ENCODE measurements around the gene PEPD.

Gene PEPD

DNA sequence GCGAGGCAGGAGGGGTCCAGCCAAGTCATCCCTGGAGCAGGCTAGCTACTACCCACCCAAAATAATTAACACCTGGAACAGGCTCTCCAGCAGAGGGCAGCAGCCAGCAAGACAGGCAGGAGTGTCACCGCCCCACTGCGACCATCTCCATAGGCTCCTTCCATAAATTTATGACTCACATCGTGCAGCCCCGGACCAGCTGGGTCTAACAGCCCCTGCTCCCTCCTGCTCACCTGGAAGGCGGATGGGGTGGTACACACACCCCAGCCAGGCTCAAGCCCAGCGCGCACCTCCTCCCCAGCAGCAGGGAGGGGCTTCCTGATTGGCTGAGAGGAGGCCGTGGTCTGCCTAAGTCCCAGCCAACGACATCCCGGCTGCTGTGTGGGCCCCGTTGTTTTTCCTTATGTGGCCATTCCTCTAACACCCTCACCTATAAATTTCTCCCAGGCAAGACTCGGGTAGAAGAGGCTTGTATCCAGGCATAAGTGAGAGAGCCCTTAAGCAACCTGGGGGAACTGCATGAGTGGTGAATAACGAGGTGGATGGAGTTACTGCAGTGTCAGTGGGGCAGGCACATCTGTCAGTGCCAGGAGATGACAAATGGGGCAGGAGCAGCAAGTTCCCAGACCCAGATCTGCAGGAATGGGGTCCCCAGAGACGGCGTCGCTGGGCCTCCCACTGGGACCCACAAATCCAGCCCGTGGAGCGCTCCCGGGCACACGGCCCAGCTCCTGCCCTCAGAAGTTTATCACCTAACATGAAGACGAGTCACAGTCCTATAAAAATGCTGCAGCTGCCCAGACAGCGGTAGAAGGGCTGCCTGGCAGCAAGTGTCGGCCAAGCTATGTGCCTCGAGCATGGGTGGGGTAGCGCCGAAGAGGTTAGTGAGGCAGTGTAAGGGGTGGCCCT lies 105.0 kb downstream of the PEPD start:
- DNase-seq: peak; percentile 67

- DNase-seq: no peak
These were observed 106.7 kb downstream of the PEPD start for GRCh38 chr19:33414667-33415605.

DNA sequence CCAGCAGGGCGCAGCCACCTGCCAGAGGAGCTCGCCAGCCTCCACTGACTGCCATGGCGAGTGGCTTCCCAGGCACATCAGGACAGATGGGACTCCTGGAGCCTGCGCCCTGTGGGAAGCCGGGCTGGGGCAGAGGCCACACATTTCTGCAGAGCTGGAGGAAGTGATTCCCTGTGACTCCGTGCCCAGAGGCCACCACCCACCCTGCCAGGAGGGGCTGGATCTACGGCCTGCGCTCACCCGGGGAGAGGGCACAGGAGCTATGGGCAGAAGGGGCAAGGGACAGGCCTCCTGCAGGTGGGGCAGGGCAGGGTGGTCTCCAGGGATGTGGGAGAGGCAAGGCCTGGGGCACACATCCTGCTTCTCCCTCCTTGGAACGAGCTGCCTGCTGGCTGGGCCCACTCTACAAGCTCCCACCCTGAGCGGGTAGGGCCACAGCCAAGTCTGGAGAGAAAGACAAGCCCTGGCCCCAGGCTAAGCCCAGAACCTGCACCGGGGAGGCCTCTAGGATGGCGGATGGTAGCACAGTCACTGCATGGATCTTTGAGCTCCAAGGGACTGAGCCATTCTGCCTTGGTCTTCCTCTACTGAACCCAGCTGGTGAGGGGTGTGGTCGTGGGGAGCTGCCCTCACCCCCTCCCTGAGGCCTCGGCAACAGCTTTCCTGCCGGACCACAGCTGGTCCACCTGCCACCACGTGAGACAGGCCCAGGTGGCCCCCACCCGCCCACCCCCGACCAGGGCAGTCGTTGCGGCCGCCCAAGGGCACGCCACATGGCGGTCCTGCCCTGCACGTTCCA lies 107.5 kb downstream of the PEPD start:
- DNase-seq: no peak

DNA sequence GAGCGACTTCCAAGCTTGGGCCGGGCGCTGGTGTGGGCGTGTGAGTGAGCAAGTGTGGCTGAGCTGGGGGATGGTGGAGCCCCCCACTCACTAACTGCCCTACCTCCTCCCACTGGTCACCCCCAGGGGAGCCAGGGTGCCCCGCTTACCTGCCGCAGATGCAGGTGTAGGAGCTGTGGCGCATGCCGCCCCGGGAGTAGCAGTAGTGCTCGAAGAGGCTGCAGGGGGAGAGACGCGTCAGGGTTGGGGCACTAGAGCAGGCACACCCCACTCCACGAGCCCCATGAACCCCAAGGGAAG lies 108.2 kb downstream of the PEPD start:
- DNase-seq: no peak

DNA sequence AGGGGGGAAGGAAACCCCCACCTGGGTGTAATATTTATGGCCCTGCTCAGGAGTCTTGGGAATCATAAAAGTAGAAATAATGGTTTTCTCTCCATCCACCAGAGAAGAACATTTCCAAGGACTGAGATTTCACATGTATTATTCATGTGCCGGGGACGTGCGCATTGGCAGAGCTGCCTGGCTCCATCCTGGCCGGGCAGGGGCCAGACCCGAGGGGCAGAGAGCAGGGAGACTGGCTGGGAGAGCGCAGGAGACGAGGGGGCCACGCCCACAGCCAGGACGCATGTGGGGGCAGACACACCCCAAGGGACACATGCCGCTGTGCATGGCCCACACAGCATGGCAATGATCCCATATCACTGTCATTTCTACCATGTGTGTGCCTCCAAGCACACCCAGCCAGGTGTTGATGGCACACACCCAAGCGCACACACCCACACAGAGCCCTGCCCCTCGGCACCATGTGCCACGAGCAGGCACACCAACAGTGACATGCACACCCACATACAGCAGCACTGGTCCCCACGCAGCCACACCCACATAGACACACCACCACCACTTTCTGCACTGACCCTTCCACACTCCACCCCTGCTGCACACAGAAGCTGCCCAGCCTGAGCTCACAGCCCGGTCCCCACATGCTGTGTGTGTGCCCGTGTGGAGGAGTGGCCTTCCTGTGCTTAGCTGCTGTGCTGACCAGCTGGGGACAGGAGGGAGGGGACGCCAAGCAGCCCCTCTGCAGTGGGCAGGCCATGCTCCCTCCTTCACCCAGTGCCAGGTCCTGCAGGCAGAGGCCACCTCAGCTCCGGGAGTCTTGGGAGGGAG lies 108.8 kb downstream of the PEPD start:
- no peak for DNase-seq

DNA sequence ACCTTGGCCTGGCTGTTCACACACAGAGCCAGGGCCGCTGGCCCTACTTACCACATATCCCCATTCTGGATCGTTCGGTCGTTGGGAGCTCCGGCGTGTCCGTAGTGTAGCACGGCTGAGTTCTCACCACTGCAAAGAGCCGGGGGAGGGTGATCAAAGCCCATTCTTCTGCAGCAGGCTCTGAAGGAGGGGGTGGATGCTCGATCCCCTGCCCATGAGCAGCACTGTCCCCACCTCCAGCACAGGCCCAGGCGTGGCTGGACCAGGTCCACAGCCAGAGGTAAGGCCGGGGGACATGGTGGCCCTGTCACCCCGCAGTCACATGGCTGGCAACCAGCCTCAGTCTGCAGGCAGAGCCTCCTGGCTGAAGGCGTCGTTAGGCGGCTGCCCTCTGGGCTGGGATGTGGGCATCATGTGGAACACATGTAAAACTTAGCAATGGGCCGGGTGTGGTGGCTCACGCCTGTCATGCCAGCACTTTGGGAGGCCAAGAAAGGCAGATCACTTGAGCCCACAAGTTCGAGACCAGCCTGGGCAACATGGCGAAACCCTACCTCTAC lies 109.9 kb downstream of the PEPD start:
- no peak for DNase-seq

DNA sequence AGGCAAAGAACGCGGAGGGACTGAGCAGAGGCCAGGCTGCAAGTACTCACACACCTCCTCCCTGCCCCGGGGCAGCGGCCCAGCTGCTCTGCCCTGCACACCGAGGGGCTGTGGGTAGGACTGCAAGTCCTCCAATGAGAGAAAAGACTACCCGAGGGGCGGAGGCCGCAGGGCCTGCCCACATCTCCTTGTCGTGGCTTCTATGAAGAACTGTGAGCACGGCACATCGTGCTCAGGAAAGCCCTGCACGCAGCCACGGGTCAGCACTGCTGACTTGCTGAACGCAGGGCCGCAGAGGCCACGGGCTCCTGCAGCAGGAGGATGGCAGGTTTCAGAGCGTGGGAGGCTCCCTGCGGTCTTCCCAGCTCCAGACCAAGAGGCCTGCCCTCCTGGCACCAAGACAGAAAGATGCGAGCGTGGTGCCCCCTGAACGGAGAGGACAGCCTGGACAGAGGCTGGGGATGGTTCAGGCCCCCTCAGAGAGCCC lies 110.6 kb downstream of the PEPD start:
- DNase-seq: no peak

DNA sequence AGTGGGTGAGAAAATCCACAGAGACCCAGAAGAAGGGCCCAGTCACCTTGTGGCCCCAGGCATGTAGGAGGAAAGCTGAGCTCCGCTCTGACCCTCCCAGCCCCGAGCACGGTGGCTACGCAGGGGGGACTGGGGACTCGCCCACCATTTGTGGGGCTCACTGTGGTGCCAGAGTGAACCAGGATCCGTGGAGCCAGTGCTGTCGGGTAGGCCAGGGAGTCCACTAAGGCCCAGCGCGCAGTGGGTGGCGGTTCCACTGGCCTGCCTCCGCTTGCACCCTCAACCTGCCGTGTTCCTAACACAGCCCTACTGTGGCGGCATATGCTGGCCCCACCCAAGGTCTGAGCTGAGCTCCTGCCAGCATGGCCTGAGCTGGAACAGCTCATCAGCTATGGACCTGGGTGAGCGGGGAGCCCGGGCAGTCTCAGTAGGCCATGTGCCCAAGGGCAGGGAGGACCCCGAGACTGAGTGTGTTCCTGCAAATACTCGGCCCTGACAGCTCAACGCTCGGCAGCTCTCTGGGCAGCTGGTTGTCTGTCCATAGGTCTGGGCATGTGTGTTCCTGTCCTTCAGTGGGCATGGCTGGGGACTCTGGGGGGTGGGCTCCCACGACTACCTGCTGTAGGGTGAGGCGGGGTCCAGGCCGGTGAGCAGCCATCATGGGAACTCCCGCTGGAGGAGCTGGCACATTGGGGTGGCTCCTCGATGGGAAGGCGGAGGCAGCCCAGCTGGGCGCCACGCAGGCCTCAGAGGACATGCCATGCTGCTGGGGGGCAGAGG lies 111.5 kb downstream of the PEPD start:
- no peak for DNase-seq

DNA sequence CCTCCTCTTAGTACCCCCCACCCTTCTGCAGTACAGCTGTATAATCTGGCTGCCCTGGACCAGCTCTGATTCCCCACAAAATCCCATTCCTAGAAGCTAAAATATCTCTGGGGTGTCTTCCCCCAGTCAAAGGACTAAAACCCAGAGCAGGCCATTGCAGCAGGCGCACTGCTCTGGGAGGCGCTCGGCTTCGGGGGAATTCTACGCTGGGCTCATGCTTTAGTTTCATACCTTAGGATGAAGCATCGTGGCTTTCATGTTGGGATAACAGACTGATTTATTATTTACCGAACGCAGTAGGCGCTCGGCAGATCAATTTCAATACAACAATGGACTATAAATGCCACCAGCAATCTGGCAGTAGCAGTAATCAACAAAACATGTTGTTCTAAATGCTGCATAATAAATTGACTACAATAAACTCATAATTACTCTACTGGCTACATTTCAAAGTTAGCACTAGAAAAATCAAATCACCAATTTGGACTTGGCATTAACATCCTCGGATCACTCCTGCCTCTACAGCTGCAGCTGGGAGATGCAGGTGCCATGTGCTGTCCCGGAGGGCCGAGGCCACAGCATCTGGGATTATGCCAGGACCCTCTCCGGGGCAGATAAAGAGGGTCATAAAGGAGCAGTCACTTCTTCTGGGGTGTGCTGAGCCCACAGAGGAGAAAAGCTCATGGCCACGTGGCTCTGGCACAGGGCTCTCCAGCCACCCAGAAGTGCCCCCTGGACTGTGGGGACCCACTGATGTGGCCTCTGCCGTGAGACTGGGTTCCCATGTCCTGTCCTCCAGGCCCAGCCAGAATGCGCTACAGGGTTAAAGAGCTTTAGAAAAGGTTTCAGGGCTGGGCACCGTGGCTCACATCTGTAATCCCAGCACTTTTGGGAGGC lies 112.8 kb downstream of the PEPD start:
- no peak for DNase-seq

GRCh38 chr19:33408116-33408515 lies 113.5 kb downstream of the PEPD start:
- no peak for DNase-seq

- no peak for DNase-seq
These were observed 113.9 kb downstream of the PEPD start for GRCh38 chr19:33407716-33408115.

DNA sequence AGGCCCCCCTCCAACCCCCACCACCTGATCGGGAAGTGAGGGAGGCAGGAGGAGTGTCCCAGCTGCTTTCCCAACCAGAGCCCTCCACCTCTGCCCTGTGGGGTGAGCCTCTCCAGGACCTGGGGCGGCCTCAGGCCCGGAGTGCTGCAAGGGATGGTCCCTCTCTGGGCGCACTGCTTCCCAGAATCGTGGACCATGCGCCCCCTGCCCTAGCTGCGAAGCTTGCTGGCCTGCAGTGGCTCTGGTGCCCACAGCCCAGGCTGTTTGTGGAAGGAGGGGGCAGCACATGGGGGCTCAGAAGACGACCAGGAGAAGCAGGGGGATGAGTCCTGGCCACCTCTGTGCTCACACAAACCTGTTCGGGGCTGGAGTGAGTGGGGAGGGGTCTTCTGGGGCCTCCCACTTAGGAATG lies 114.4 kb downstream of the PEPD start:
- DNase-seq: no peak

GRCh38 chr19:33406521-33407139 lies 115.0 kb downstream of the PEPD start:
- peak; percentile 51 for DNase-seq

DNA sequence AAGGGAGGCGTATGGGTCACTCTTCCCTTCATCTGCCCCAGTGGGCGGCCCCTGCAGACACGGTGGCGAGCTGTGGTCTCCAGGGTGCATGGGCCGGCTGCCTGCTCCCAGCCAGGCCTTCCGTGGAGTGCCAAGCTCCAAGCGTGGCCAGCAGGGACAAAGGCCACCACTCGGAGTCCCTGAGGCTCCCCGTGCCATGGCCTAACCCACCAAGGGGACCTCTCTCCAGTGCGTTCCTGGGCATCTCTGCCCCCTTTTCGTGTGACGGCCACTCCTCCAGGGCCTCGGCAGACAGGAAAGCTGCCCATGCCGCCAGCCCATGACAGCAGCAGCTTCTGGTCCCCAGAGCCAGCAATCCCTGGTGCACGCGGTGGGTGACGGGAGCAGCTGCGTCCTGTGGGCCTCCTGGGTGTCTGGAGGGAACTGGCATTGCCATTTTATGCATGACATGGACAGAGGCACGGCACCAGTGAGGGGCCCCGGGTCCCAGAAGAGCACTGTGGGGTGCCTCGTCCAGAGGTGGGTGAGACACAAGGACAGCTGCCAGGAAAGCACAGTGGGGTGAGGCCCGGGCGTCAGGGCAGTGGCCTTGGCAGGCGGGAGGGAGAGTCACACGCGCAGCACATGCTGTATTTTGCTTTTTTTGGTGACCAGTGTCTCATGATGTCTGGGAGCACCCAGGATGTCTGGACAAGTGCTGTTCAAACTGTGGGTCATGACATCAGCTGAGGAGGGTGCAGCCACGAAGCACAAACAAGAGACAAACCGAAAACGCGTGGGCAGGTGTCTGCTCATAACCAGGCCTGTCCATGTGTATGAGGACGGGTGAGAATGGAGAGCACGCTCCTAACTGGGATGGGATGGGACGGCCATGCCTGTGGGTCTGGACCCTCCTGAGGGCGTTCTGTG lies 115.8 kb downstream of the PEPD start:
- no peak for DNase-seq

DNA sequence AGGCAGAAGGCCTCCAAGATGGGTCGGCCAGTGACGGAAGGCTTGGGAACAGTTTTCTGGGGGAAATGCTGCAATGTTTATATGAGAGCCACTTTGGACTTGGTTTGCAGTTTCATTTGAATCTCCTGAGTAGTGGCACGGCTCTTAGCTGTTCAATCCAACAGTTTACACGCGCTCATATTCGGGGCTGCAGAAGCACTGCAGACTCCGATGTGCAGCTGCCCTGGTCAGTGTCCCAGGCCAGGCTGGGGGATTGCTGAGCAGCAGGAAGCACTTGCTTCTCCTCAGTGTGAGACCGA lies 116.4 kb downstream of the PEPD start:
- DNase-seq: no peak

DNA sequence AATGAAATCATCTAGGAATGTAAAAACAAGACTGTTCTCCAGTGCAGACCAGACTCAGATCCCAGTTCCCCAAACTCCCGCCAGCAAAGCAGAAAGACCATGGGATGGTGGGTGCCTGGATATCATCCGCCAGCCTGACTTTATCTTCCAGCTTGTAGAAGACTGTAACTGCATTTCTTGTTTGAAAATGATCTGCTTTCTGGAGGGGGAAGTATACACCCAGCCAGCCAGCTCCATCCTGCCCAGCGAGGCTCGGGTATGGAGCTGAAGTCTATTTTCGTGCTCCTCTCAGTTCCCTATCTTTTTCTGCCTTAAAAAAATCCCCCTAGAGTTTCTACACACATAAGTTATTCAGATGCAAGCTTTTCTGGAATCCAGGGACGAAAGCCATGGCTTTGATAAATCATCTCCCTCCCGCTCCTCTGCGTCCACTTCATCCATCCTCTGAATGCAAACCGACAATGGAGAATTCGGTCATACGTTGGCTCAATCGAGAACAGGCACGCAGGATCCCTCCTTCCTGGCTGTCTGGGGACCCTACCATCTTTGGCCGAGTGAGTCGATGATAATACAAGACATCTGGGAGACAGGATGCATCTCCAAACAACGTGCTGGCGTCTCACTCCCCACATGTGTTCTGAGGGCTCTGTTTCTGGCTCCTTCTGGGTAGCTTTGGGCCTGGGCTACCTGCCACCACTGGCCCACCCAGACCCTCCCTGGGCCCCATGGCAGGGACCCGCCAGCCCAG lies 116.9 kb downstream of the PEPD start:
- DNase-seq: no peak

GRCh38 chr19:33403973-33404304 lies 117.7 kb downstream of the PEPD start:
- no peak for DNase-seq
